HUES6 (cell line): ENCODE data around the gene PRSS8.
"Not testable (repeated sequence)": the region's sequence is repeated elsewhere in the genome, so short reads cannot be mapped to it uniquely, and the experiment has no call there.

Experiments used
- H3K27ac ChIP-seq: 2 replicates; pipeline ENCODE4 v1.7.0; 2013; ENCODE audit warnings: low read depth, mild to moderate bottlenecking, low read length, inconsistent platforms
- H3K27me3 ChIP-seq: 2 replicates; pipeline ENCODE4 v1.6.1; 2013; ENCODE audit warnings: low read length; ENCODE audit not compliant: control insufficient read depth, insufficient read depth
- H3K36me3 ChIP-seq: 2 replicates; pipeline ENCODE4 v1.6.1; 2013; ENCODE audit warnings: low read length; ENCODE audit not compliant: control insufficient read depth, insufficient read depth
- H3K4me1 ChIP-seq: 2 replicates; pipeline ENCODE4 v1.6.1; 2013; ENCODE audit warnings: low read length; ENCODE audit not compliant: control insufficient read depth, insufficient read depth
- H3K4me3 ChIP-seq: 2 replicates; pipeline ENCODE4 v1.5.1; 2013; ENCODE audit warnings: low read depth, low read length
- H3K9ac ChIP-seq: one replicate; pipeline ENCODE4 v1.6.1; 2013; ENCODE audit warnings: mild to moderate bottlenecking, low read length
- H3K9me3 ChIP-seq: 2 replicates; pipeline ENCODE4 v1.6.1; 2013; ENCODE audit warnings: low read depth, low read length; ENCODE audit not compliant: control insufficient read depth, insufficient read depth

Gene PRSS8

GRCh38 chr16:31167315-31167714 lies 31.8 kb upstream of the PRSS8 start:
- Histone ChIP-seq H3K27me3 (no peaks in the 10 kb centered on the region), H3K36me3 (no peaks in the 10 kb centered on the region), H3K9ac (no peak overlapping the region), H3K27ac (no peak overlapping the region), H3K4me1 (peaks cover 3% of the 10 kb centered on the region; the same call in 1 of the 2 replicates), H3K9me3 (no peaks in the 10 kb centered on the region), H3K4me3 (no peak overlapping the region)

DNA sequence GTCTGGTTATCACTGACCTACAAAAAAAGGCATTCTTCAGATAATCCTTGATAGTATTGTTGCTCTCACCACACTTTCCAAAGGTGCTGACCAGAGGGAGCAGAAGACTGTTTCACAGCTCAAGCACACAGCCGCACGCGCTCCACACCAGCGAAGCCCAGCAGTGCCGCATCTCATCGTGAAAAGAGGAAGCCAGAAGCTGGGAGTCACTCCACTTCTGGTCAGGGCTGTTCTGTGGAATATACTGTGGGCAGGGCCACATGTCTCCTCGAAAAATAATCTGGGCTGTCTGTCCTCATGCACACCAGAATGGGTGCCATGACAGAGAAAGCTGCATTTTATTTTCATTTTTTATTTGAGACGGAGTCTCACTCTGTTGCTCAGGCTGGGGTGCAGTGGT lies 21.6 kb upstream of the PRSS8 start:
- Histone ChIP-seq H3K36me3 (no peaks in the 10 kb centered on the region), H3K4me3 (no peak overlapping the region), H3K9me3 (no peaks in the 10 kb centered on the region), H3K9ac (no peak overlapping the region), H3K4me1 (no peaks in the 10 kb centered on the region), H3K27ac (no peak overlapping the region), H3K27me3 (no peaks in the 10 kb centered on the region)

GRCh38 chr16:31150976-31151375 lies 15.4 kb upstream of the PRSS8 start:
- H3K4me1 ChIP-seq: peaks cover 23% of the 10 kb centered on the region; the same call in 1 of the 2 replicates
- not testable (repeated sequence) for H3K36me3 ChIP-seq, H3K9ac ChIP-seq, H3K9me3 ChIP-seq, H3K4me3 ChIP-seq, H3K27ac ChIP-seq
- H3K27me3 ChIP-seq: peaks cover 28% of the 10 kb centered on the region

- peaks cover 23% of the 10 kb centered on the region; the same call in 1 of the 2 replicates for H3K4me1 ChIP-seq
- H3K4me3 ChIP-seq: no peak within 1 kb of the TSS
- no peaks in the 10 kb centered on the region for H3K36me3 ChIP-seq
- H3K27me3 ChIP-seq: peaks cover 34% of the 10 kb centered on the region
- H3K27ac ChIP-seq: no peak within 1 kb of the TSS
- H3K9me3 ChIP-seq: no peaks in the 10 kb centered on the region
- no peak within 1 kb of the TSS for H3K9ac ChIP-seq
These were observed 14.7 kb upstream of the PRSS8 start, which contains the start of gene PRSS36 for GRCh38 chr16:31149894-31150890. Gene PRSS36, minus strand, starts transcription at chr16:31150066. Its CDS starts 31 bp downstream, at chr16:31150035.

- Histone ChIP-seq H3K9ac (no peak overlapping the region), H3K27me3 (peaks cover 34% of the 10 kb centered on the region), H3K4me3 (no peak overlapping the region), H3K36me3 (no peaks in the 10 kb centered on the region), H3K27ac (no peak overlapping the region), H3K9me3 (no peaks in the 10 kb centered on the region), H3K4me1 (peaks cover 23% of the 10 kb centered on the region; the same call in 1 of the 2 replicates)
These were observed 13.8 kb upstream of the PRSS8 start for GRCh38 chr16:31149332-31149731.

GRCh38 chr16:31148896-31149295 lies 13.4 kb upstream of the PRSS8 start:
- peaks cover 34% of the 10 kb centered on the region for H3K27me3 ChIP-seq
- H3K27ac ChIP-seq: no peak overlapping the region
- H3K9me3 ChIP-seq: no peaks in the 10 kb centered on the region
- peaks cover 23% of the 10 kb centered on the region; the same call in 1 of the 2 replicates for H3K4me1 ChIP-seq
- H3K9ac ChIP-seq: no peak overlapping the region
- H3K36me3 ChIP-seq: no peaks in the 10 kb centered on the region
- H3K4me3 ChIP-seq: peak overlapping the region; percentile 64; the same call in 1 of the 2 replicates

GRCh38 chr16:31148281-31148728 lies 12.8 kb upstream of the PRSS8 start:
- H3K9me3 ChIP-seq: no peaks in the 10 kb centered on the region
- peaks cover 40% of the 10 kb centered on the region for H3K27me3 ChIP-seq
- peaks cover 25% of the 10 kb centered on the region; the same call in 1 of the 2 replicates for H3K4me1 ChIP-seq
- no peak overlapping the region for H3K9ac ChIP-seq
- no peaks in the 10 kb centered on the region for H3K36me3 ChIP-seq
- H3K4me3 ChIP-seq: peak overlapping the region; percentile 64
- H3K27ac ChIP-seq: no peak overlapping the region

DNA sequence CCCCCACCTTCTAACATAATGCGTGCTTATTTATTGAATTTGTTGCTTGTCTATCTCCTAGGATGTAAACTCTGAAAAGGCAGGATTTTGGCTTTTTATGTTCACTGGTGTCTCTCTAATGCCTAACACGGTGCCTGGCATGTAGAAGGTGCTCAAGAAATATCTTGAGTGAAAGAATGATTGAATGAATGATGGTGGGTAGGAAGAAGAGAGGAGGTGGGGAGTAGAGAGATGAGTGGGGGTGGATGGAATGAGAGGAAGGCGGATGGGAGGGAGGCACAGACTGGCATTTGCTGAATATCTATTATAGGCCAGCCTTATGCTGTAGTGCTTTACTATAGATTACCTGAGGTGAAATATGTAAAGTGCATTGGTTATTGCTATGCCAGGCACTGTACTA lies 12.0 kb upstream of the PRSS8 start:
- Histone ChIP-seq H3K36me3 (no peaks in the 10 kb centered on the region), H3K27me3 (peaks cover 47% of the 10 kb centered on the region), H3K4me3 (peak overlapping the region; percentile 64), H3K9me3 (no peaks in the 10 kb centered on the region), H3K4me1 (peaks cover 25% of the 10 kb centered on the region; the same call in 1 of the 2 replicates), H3K27ac (no peak overlapping the region), H3K9ac (no peak overlapping the region)

- Histone ChIP-seq H3K36me3 (no peaks in the 10 kb centered on the region), H3K27ac (no peak overlapping the region), H3K4me1 (peaks cover 34% of the 10 kb centered on the region), H3K9me3 (no peaks in the 10 kb centered on the region), H3K4me3 (no peak overlapping the region), H3K27me3 (peaks cover 47% of the 10 kb centered on the region), H3K9ac (no peak overlapping the region)
These were observed 10.0 kb upstream of the PRSS8 start for GRCh38 chr16:31145398-31145990.

DNA sequence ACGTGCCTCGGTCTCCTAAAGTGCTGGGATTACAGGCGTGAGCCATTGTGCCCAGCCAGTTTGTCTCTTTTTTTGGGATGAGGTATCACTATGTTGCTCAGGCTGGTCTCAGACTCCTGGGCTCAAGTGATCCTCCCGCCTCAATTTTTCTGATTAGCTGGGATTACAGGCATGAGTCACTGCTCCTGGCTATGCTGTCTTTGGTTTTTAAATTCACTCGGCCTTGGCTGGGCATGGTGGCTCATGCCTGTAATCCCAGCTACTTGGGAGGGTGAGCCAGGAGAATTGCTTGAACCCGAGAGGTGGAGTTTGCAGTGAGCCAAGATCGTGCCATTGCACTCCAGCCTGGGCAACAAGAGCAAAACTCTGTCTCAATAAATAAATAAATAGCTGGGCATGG lies 8.9 kb upstream of the PRSS8 start:
- H3K9ac ChIP-seq, H3K36me3 ChIP-seq, H3K4me3 ChIP-seq, H3K27ac ChIP-seq, H3K9me3 ChIP-seq: not testable (repeated sequence)
- Histone ChIP-seq H3K27me3 (peaks cover 47% of the 10 kb centered on the region), H3K4me1 (peaks cover 28% of the 10 kb centered on the region)

DNA sequence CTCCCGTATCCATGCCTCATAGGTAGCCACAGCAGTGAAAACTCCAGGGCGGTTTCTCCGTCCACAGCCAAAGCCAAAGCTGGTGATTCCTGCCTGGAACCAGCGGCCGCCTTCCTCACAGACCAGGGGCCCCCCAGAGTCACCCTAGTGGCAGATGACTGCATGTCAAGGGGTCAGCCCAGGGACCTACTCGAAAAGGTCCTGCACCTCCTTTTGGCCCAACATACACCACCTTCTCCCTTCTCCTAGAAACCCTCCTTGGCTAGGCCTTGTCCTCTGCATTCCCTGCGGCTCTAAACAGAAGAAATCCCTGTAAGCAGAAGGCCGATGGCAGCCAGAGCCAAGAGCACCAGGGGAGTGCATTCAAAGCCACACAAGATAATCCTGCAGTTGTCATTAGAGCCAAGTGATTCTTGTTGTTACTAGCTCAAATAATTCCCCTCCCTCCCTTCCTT lies 8.2 kb upstream of the PRSS8 start:
- Histone ChIP-seq H3K27me3 (peaks cover 47% of the 10 kb centered on the region), H3K9me3 (no peaks in the 10 kb centered on the region), H3K27ac (no peak overlapping the region), H3K4me3 (no peak overlapping the region), H3K9ac (no peak overlapping the region), H3K36me3 (no peaks in the 10 kb centered on the region), H3K4me1 (peaks cover 30% of the 10 kb centered on the region)
